Measurements from ENCODE around the gene TANGO2.

The TANGO2 gene

GRCh38 chr22:20062043-20062765, 41.3 kb downstream of the TANGO2 start:
- no peak for TF ChIP-seq CTCF (IDR thresholded peaks at IDR 0.05; ENCODE audit: borderline replicate concordance, control extremely low read depth, extremely low read depth, insufficient read depth, missing control alignments)
- DNase-seq (ENCODE audit: low spot score) = no peak
- in situ Hi-C loops (cut with MboI; ENCODE audit: low sequenced_read_pairs, unreplicated experiment) = no loop called here

GRCh38 chr22:20062766-20063083, 41.8 kb downstream of the TANGO2 start:
- TF ChIP-seq CTCF (IDR thresholded peaks at IDR 0.05; ENCODE audit: borderline replicate concordance, control extremely low read depth, extremely low read depth, insufficient read depth, missing control alignments) = no peak
- in situ Hi-C loops (cut with MboI; ENCODE audit: low sequenced_read_pairs, unreplicated experiment) = no loop called here
- DNase-seq (ENCODE audit: low spot score) = no peak

- in situ Hi-C loops (cut with MboI; ENCODE audit: low sequenced_read_pairs, unreplicated experiment) = no loop called here
- no peak for TF ChIP-seq CTCF (IDR thresholded peaks at IDR 0.05; ENCODE audit: borderline replicate concordance, control extremely low read depth, extremely low read depth, insufficient read depth, missing control alignments)
- no peak for DNase-seq (ENCODE audit: low spot score)
Observed at GRCh38 chr22:20063271-20064139, 42.6 kb downstream of the TANGO2 start.

- in situ Hi-C loops (cut with MboI; ENCODE audit: low sequenced_read_pairs, unreplicated experiment) = no loop called here
- TF ChIP-seq CTCF (IDR thresholded peaks at IDR 0.05; ENCODE audit: borderline replicate concordance, control extremely low read depth, extremely low read depth, insufficient read depth, missing control alignments) = no peak
- DNase-seq (ENCODE audit: low spot score) = no peak
Observed at GRCh38 chr22:20064140-20064480, 43.2 kb downstream of the TANGO2 start.

GRCh38 chr22:20064545-20065262, 43.8 kb downstream of the TANGO2 start:
- in situ Hi-C loops (cut with MboI; ENCODE audit: low sequenced_read_pairs, unreplicated experiment) = no loop called here
- no peak for DNase-seq (ENCODE audit: low spot score)

More at GRCh38 chr22:20064545-20065262, 43.8 kb downstream of the TANGO2 start:
- TF ChIP-seq CTCF (IDR thresholded peaks at IDR 0.05; ENCODE audit: borderline replicate concordance, control extremely low read depth, extremely low read depth, insufficient read depth, missing control alignments) = no peak
